PFSK-1 (cell line): ENCODE data around the gene NR3C2.

Experiments used
- FOXP2 ChIP-seq: optimal IDR thresholded peaks from 2 replicates; pipeline ENCODE3; 2011; ENCODE audit warnings: borderline replicate concordance, control low read depth, inconsistent platforms; ENCODE audit not compliant: insufficient read depth; ENCODE audit errors: extremely low read length, extremely low read depth
- POLR2AphosphoS5 ChIP-seq: IDR thresholded peaks from 2 replicates; pipeline ENCODE4 v1.6.1; 2012; ENCODE audit warnings: low read depth, mild to moderate bottlenecking, control low read depth, low read length, moderate library complexity
- REST ChIP-seq, 2 experiments: IDR thresholded peaks; 2 replicates each; pipeline versions ENCODE4 v1.6.1 to v1.8.0; 2011 to 2012; ENCODE audit warnings: low read depth in 2 of 2, low read length in 2 of 2, control low read depth in 1 of 2, inconsistent platforms in 1 of 2, mild to moderate bottlenecking in 1 of 2, moderate library complexity in 1 of 2; ENCODE audit not compliant: insufficient read depth in 1 of 2
- SIN3A ChIP-seq: IDR thresholded peaks from 2 replicates; pipeline ENCODE4 v1.6.1; 2012; ENCODE audit warnings: mild to moderate bottlenecking, low read length, moderate library complexity, borderline replicate concordance; ENCODE audit not compliant: insufficient read depth
- TAF1 ChIP-seq: IDR thresholded peaks from 2 replicates; pipeline ENCODE4 v1.6.1; 2012; ENCODE audit warnings: low read length, control low read depth, borderline replicate concordance; ENCODE audit not compliant: insufficient read depth

NR3C2 gene

DNA sequence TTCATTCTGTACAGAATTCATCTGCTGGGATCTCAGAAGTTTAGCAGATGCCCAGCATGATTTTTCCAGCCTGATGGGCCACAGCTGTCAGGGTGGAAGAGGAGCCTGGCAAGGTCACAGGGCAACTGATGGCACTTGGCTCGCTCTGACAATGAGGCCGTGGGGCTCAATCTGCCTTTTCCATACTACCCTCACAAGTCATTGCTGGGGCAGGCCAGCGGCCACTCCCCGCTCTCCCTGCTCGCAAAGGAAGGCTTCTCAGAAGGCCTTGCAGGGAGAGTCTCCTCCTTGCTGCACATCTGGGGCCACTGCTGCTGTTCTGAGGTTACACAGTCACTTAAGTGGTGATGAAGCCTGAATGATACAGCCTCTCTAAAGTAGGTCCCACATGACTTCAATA is 349.1 kb downstream of the NR3C2 start:
- TF ChIP-seq REST (IDR thresholded peaks at IDR 0.05; ENCODE audit: insufficient read depth in 1 of 2, low read depth in 2 of 2, low read length in 2 of 2): no peak
- TF ChIP-seq FOXP2: no peak
- no peak for TF ChIP-seq TAF1
- TF ChIP-seq SIN3A: no peak
- no peak for TF ChIP-seq POLR2AphosphoS5

DNA sequence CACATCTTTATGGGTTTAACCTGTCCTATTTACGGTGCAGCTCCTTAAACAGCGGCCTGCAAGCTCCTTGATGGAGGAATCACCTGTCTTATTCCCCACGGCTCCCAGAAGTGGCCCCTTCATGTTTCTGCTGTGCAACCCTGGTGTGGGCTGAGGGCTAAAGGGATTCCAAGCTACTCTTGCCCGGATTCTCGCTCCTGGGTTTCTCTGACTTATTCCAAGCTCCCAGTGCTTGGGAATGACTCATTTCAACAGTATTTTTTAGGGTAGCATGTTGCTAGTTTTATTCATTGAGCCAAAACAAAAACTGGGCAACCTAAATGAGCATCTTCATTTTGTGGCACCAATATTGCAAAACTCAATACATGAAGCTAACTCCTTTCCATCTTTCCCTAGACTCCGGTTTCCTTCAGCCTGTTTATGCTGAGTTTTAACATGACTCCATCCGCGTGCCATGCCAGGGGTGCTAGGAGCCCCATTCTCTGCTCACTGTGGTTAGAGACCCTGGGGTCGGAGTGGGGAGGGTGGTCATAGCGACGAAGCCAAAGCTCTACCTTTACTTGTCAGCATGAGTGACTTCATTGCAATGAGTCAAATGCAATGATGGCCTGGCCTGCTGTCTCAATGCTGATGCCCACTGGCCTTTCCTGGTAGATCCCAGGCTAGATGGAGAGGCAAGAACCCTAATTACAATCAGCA is 349.7 kb downstream of the NR3C2 start:
- TF ChIP-seq REST (IDR thresholded peaks at IDR 0.05; ENCODE audit: insufficient read depth in 1 of 2, low read depth in 2 of 2, low read length in 2 of 2): no peak
- no peak for TF ChIP-seq TAF1
- TF ChIP-seq POLR2AphosphoS5: no peak
- TF ChIP-seq SIN3A: no peak
- no peak for TF ChIP-seq FOXP2

DNA sequence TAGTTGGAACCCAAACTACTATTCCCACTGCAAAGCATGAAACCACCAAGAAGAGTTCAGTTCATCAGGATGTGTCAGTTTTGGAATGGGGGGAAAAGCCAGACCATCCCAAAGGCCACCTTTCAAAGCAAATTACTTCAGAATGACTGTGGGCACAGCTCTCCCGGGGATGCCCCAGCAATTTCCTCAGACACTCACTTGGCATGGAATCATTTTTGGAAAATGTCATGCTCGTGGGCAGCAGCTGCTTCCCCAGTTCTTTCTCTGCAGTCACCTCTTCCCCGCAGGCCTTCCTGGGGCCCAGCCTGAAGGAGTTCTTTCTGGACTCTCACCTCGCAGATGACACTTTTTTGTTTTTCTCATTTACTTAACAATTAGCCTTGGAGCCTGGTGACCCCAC is 350.3 kb downstream of the NR3C2 start:
- TF ChIP-seq FOXP2 (no peak), POLR2AphosphoS5 (no peak), REST (IDR thresholded peaks at IDR 0.05; ENCODE audit: insufficient read depth in 1 of 2, low read depth in 2 of 2, low read length in 2 of 2) (no peak), SIN3A (no peak), TAF1 (no peak)

- TF ChIP-seq REST (IDR thresholded peaks at IDR 0.05; ENCODE audit: insufficient read depth in 1 of 2, low read depth in 2 of 2, low read length in 2 of 2) (no peak), FOXP2 (no peak), POLR2AphosphoS5 (no peak), SIN3A (no peak), TAF1 (no peak)
Measured at GRCh38 chr4:148090503-148091476, 351.4 kb downstream of the NR3C2 start.
